OCI-LY1 (cell line): ENCODE data around the gene ETDA.

Experiments used
- H2AFZ ChIP-seq: fragments of 200-600 bp; sonication (generic), shearing (Covaris generic); 2 replicates; pipeline ENCODE4 v1.6.0; 2014; ENCODE audit warnings: antibody characterized with exemption, mild to moderate bottlenecking, low read length
- H3F3A ChIP-seq: fragments of 200-600 bp; sonication (generic), shearing (Covaris generic); 2 replicates; pipeline ENCODE4 v1.6.0; 2014; ENCODE audit warnings: mild to moderate bottlenecking, antibody characterized with exemption, low read length, moderate library complexity; ENCODE audit not compliant: insufficient read depth
- H3K27ac ChIP-seq: fragments of 200-600 bp; sonication (generic); 2 replicates; pipeline ENCODE4 v1.5.1; 2014; ENCODE audit warnings: low read length, mixed run types, mild to moderate bottlenecking, low read depth; ENCODE audit not compliant: poor library complexity, severe bottlenecking
- H3K27me3 ChIP-seq: fragments of 200-600 bp; sonication (generic); 2 replicates; pipeline ENCODE4 v1.6.0; 2014; ENCODE audit warnings: antibody characterized with exemption, mild to moderate bottlenecking, low read length, moderate library complexity; ENCODE audit not compliant: insufficient read depth
- H3K36me3 ChIP-seq: fragments of 200-600 bp; sonication (generic); 2 replicates; pipeline ENCODE4 v1.6.1; 2014; ENCODE audit warnings: mild to moderate bottlenecking, antibody characterized with exemption, low read length, moderate library complexity, mixed read lengths; ENCODE audit not compliant: insufficient read depth
- H3K4me1 ChIP-seq: fragments of 200-600 bp; sonication (generic); 2 replicates; pipeline ENCODE4 v1.5.1; 2014; ENCODE audit warnings: mild to moderate bottlenecking, low read length, moderate library complexity; ENCODE audit not compliant: insufficient read depth, severe bottlenecking
- H3K4me2 ChIP-seq: fragments of 200-600 bp; sonication (generic), shearing (Covaris generic); 2 replicates; pipeline ENCODE4 v1.6.1; 2014; ENCODE audit warnings: low read length
- H3K4me3 ChIP-seq: fragments of 200-600 bp; sonication (generic); 2 replicates; pipeline ENCODE4 v1.5.1; 2014; ENCODE audit warnings: low read length, low read depth, mild to moderate bottlenecking, mixed read lengths; ENCODE audit not compliant: poor library complexity, severe bottlenecking
- H3K79me2 ChIP-seq: fragments of 200-600 bp; shearing (Covaris generic); 2 replicates; pipeline ENCODE4 v1.6.1; 2016; ENCODE audit warnings: mixed run types, low read length, mixed read lengths; ENCODE audit not compliant: insufficient read depth
- H3K9ac ChIP-seq: fragments of 200-600 bp; sonication (generic), shearing (Covaris generic); 2 replicates; pipeline ENCODE4 v1.6.1; 2014; ENCODE audit warnings: mild to moderate bottlenecking, low read length, mixed read lengths
- H3K9me2 ChIP-seq: fragments of 200-600 bp; sonication (generic), shearing (Covaris generic); 2 replicates; pipeline ENCODE4 v1.6.1; 2014; ENCODE audit warnings: low read depth, mild to moderate bottlenecking, low read length, mixed read lengths
- H3K9me3 ChIP-seq: fragments of 200-600 bp; shearing (Covaris generic); 2 replicates; pipeline ENCODE4 v1.6.1; 2014; ENCODE audit warnings: low read length, mixed read lengths
- H4K20me1 ChIP-seq: fragments of 200-600 bp; sonication (generic), shearing (Covaris generic); 2 replicates; pipeline ENCODE4 v1.6.0; 2016; ENCODE audit warnings: mild to moderate bottlenecking, low read length; ENCODE audit not compliant: insufficient read depth
- EZH2 ChIP-seq: fragments of 200-600 bp; sonication (generic), shearing (Covaris generic); IDR thresholded peaks from 2 replicates; pipeline ENCODE4 v1.8.0; 2017; ENCODE audit warnings: borderline replicate concordance, mixed run types, mild to moderate bottlenecking, antibody characterized with exemption, low read length, moderate library complexity, mixed read lengths
- TF ChIP-seq, protein P1 (sequence below): fragments of 200-600 bp; sonication (generic), shearing (Covaris generic); IDR thresholded peaks from 2 replicates; pipeline ENCODE4 v1.5.1; 2017; ENCODE audit warnings: mild to moderate bottlenecking, antibody characterized with exemption, low read length, moderate library complexity, mixed read lengths

ETDA gene

DNA sequence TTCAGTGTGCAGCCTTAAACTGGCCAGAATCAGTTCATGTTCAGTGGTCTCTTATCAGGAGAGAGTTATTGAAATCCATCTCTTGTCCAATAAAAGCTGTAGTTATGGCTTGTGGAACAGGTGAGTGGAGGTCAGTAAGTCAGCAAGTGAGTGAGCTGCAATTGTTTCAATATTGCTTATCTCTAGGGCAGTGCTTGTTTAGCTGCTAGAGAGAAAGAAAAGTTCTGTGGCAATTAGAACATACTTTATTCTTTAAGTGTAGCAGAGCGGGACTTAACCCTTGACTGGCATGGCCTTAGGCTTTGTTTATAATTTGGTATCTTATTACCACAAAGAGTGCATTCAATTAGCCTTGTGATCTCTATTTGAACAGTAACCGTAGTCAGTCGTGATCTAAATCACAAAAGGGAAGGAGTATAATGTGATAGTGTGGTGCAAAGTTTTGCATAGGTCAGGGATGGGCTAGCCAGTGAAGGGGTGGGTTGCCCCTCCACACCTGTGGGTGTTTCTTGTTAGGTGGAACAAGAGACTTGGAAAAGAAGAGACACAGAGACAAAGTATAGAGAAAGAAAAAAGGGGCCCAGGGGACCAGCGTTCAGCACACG, 50.5 kb downstream of the ETDA start:
- Histone ChIP-seq H3K79me2 (no peaks in the 10 kb centered on the region), H3F3A (no peaks in the 10 kb centered on the region), H3K4me2 (no peak overlapping the region), H3K9me2 (no peaks in the 10 kb centered on the region), H3K27me3 (no peaks in the 10 kb centered on the region), H3K4me1 (no peaks in the 10 kb centered on the region), H3K9me3 (no peaks in the 10 kb centered on the region), H4K20me1 (no peaks in the 10 kb centered on the region), H3K9ac (no peak overlapping the region), H2AFZ (no peak overlapping the region), H3K36me3 (no peaks in the 10 kb centered on the region), H3K4me3 (no peak overlapping the region), H3K27ac (no peak overlapping the region)
- no peak for TF ChIP-seq EZH2
- TF ChIP-seq, protein P1, sequence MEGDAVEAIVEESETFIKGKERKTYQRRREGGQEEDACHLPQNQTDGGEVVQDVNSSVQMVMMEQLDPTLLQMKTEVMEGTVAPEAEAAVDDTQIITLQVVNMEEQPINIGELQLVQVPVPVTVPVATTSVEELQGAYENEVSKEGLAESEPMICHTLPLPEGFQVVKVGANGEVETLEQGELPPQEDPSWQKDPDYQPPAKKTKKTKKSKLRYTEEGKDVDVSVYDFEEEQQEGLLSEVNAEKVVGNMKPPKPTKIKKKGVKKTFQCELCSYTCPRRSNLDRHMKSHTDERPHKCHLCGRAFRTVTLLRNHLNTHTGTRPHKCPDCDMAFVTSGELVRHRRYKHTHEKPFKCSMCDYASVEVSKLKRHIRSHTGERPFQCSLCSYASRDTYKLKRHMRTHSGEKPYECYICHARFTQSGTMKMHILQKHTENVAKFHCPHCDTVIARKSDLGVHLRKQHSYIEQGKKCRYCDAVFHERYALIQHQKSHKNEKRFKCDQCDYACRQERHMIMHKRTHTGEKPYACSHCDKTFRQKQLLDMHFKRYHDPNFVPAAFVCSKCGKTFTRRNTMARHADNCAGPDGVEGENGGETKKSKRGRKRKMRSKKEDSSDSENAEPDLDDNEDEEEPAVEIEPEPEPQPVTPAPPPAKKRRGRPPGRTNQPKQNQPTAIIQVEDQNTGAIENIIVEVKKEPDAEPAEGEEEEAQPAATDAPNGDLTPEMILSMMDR: no peak
